Activated CD4-positive, alpha-beta T cell treated with anti-CD3 and anti-CD28 coated beads, Interleukin-2, amount 50 U/mL, for 4 hours (primary cell): Measurements from ENCODE around the gene PARD6G.

Source experiments
- DNase-seq, 2 experiments: peaks; one replicate each; pipeline ENCODE4 v3.0.0-alpha.2; 2020

PARD6G gene

DNA sequence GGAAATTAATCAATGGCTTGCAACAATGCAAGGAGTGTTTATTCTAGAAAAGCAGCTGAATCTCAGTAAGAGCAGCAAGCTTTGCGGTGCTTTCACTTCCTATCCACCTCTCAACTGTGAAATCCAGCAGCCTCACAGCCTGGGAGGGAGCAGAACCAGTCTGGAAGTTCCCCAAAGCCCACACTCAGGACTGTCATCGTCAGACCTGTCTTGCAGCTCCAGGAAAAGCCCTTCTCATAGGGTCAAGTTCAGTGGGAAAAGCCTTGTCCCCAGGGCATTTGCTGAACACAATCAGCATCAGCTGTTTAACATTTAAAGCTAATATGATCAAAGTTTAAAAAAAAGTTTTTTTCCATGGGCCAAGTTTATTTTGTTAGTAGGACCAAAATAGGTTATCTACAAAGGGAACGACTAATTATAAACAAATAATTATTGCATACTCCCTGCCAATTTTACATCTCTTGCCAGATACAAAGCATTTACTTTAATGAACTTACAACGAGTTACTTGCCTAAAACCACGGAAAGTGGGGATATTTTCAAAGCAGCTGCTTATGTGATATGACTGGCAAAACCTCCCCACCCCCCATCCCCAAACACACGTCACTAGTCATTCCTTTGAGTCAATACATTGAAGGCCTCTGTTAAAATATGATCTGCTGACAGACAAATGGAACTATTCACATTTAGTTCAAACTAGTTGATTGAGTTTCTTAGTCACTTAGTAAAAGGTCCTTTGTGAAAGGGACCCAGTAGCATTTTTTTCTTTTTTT, 36.8 kb downstream of the PARD6G start:
- DNase-seq = no peak

DNA sequence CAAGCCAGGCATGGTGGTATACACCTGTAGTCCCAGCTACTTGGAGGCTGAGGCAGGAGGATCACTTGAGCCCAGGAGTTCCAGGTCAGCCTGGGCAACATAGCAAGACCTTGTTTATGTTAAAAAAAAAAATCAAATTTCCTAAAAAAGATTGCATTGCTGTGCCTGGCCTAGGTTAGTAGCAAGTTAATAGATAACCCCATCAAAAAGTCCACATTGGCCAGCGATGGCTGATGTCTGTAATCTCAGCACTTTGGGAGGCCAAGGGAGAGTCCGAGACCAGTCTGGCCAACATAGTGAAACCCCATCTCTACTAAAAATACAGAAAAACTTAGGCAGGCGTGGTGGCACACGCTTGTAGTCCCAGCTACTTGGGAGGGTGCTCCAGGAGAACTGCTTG, 38.7 kb downstream of the PARD6G start:
- DNase-seq = no peak

- DNase-seq = no peak
Measured at GRCh38 chr18:80205294-80205693, 42.0 kb downstream of the PARD6G start.

- no peak for DNase-seq
Measured at GRCh38 chr18:80204142-80204541, 43.2 kb downstream of the PARD6G start.

GRCh38 chr18:80203249-80203648, 44.1 kb downstream of the PARD6G start:
- no peak for DNase-seq

DNA sequence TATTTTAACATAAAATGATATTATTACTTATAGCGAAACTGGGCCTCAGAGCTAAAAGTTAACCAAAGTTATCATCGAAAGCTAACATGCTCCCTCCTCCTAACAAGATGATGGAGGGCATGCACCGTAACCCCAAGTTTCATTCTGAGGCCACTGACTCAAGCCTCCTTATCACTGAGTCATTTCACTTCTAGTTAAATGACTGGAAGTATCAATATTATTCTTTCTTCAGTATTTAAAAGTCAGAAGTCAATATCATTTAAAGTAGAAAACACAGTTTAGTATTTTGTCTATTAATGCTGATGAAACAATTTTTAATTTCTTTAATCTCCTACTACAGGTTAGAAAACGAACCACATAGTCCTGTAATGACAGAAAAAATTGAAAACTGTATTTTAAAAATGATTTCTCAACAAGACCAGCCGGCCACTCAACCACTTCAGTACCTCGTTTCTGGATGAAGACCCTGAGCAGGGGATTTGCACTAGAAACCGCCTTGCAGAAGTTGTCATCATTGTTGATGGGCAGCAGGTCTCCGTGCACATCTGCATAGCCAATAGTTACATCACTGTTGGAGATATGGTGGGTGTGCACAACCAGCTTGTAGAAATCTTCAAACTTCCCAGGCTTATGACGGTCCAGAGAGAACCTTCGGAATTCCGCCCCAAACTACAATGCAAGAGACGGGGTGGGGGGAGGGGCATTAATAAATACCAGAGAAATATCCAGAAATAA, 44.9 kb downstream of the PARD6G start:
- DNase-seq = no peak

- no peak for DNase-seq
Measured at GRCh38 chr18:80201739-80202138, 45.6 kb downstream of the PARD6G start.

DNA sequence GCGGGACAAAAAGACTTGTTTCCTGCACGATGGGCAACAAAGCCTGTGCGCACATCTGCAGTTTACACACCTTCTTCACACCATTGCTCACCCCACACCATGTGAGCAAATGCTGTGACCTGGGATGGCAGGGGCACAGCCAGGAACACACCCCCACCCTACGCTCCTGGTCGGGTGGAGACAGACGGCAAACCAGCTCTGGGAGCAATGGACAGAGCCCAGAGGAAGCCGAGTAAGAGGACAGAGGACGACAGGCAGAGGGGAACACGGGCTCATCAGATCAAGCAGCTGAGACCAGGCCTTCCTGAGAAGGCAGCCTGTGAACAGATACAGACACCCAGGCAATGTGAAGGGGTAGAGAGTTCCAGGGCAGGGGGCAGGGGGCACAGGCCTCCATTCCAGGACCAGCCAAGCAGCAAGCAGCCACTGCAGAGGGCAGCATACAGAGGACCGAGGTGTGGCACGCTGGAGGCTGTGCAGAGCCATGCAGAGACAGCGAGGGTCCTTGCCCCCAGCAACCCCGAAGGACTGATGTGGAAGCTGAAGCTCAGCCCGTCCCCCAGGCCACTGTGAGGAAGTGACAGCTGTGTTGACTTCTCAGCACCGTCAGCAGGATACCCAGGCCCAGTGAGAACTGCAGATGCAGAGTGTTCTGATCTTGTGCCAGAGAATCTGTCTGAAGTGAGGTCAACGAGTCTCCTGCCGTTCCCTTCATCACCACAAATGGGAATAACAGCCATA, 46.2 kb downstream of the PARD6G start:
- DNase-seq = no peak

DNA sequence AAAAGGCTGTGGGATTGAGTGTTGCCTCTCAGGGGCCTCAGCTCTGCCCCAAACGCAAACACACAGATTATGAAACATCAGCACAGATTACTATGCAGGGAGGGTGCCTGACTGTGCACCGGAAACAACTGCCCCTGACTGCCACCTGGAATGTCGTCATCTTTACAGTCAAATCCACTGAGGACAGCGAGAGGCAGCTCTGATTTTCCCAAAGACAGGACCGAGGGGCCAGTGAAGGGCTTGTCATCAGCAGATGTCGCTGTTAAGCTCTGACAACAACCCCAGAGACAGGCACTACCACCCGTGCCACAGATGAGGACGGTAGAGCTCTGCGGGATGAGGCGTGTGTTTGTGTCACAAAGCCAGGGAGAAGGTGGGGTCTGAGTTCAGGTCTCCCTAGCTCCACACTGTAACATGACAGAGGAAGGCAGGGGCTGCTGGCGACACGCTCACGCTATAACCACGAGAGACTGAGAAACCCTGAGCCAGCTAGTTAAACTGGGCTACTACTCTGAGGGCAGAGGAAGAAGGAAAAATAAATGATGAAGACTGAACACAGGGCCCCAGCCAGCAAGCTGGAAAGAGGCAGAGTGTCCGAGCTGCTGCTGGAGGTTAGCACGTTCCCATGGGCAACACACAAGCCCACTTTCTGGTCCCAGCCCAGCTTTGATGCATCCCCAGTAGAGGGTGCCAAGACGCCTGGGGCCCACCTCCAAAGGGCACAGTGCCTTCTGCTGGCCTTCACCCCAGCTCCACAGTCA, 47.0 kb downstream of the PARD6G start:
- no peak for DNase-seq

DNA sequence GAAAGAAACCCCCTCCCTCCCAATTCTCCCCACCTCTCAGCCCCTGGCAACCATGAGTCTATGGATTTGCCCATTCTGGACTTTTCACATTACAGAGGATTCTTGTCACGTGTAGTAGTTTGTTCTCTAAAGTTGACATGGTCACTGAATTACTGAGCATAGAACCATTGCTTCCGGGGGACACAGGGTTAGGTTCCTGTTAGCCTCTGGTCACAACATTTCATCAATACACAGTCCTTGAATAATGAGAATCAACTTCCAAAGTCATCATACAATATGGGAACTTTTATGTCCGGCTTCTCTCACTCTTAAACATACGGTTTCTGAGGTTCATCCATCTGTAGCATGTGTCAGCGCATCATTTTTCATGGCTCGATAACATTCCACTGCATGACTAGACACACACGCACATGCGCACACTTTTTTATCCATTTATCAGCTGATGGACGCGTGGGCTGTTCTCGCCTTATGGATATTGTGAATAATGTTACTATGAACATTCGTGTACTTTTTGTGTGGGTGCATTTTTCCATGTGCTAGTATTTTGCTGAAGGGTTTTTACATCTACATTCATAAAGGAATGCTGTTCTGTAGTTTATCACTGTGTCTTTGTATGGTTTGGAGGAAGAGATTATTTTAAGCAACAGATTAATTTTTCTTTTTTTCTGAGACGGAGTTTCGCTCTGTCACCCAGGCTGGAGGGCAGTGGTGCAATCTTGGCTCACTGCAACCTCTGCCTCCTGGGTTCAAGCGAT, 48.1 kb downstream of the PARD6G start:
- no peak for DNase-seq

GRCh38 chr18:80198391-80198790, 48.9 kb downstream of the PARD6G start:
- DNase-seq = no peak

DNA sequence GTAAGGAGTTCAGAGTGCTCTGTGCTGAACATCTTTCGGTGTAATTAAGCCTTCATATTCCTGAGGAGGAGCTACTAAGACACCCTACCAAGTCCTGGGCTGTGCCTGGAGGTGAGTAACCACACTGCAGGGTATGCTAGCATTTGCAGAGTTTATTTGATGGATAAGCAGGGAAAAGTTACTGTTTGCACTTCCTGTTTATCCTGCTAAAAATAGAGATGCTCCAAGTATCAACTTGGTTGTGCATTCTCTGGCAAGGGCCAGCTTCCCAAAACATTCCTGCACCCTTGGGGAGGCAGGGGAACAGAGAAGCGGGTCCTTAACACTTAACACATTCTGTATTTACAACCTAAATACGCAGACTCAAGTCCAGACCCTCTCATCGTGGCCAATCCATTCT, 49.8 kb downstream of the PARD6G start:
- no peak for DNase-seq

GRCh38 chr18:80196528-80197320, 50.6 kb downstream of the PARD6G start:
- DNase-seq = no peak

DNA sequence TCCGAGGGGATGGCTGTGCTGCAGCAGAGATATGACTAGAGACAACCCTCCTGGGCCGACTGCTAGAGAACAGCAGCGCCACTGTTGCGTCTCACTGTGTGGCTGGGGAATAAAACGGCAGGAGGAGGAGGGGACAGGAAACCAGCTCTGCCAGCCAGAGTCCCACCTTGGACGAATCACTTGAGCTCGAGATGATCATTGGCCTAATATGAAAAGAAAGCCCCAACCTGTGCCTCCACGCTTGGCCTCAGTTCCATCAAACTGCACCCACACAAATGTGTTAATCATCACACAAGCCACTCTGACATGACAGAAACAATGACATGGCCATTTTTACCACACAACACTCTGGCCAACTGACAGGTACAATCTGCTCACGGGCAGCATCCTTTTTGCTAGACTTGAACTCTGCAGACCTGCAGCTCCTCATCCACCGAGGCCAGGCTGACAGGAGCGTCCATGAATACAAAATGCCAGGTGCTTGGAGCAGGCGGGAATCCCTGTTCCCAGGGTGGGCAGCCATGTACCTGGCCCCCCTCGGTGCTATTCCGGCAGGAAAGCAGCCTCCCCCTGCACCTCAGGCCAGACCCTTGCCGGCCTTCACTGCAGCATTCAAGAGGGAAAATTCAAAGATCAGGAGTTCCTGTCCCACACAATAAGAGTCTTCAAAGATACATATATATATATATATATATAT, 52.3 kb downstream of the PARD6G start:
- no peak for DNase-seq

DNA sequence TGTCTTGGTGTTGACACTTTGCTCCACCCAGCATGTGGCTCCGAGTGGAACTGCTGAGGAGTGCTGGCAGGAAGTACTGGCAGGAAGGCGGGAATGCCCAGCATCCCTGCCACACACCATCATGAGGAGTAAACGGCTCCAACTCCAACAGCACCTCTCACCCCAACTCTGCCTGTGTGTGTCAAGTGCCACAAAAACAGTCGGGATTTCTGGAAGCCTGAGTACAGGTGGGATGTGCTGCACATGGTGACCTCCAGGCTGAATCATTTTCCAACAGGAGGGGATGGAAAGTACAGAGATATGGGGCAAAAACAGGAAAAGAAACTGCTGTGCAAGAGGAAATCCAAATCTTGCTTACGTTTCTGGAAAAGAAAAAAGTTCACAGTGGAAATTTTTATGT, 53.6 kb downstream of the PARD6G start:
- DNase-seq = no peak

- no peak for DNase-seq
Measured at GRCh38 chr18:80192653-80193385, 54.5 kb downstream of the PARD6G start.

GRCh38 chr18:80191907-80192652, 55.2 kb downstream of the PARD6G start:
- DNase-seq = no peak

GRCh38 chr18:80191264-80191663, 56.0 kb downstream of the PARD6G start:
- DNase-seq = no peak

DNA sequence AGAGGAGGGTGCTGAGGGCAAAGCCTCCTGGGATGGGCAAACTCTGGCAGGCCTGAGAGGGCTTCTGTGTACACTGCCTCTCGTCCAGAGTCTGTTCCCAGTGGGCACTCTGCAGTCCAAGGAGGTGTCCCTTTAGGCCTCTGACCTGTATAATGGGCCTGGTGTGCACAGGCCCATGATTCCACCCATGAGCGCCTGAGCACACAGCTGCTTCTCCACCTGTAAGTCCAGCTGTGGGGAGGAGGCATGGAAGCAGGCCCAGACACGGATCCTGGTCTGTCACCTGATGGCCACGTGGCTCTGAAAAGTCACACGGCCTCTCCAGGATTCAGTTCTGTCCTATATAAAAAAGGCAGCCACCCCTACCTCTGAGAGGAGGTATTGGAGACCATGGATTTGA, 57.0 kb downstream of the PARD6G start:
- DNase-seq = no peak
